GM10847 (cell line): ENCODE results near the gene YBEY.

Source experiments
- POLR2A ChIP-seq: IDR thresholded peaks from 2 replicates; pipeline ENCODE4 v1.6.1; 2011; ENCODE audit not compliant: insufficient read length; ENCODE audit errors: extremely low read depth

The YBEY gene

GRCh38 chr21:46287541-46287940 is 1.4 kb downstream of the YBEY start:
- TF ChIP-seq POLR2A, result no peak

GRCh38 chr21:46289655-46290179 is 3.6 kb downstream of the YBEY start:
- TF ChIP-seq POLR2A, result no peak

GRCh38 chr21:46291561-46291960 is 5.4 kb downstream of the YBEY start:
- TF ChIP-seq POLR2A, result no peak

- TF ChIP-seq POLR2A, result no peak
These were observed 8.6 kb downstream of the YBEY start for GRCh38 chr21:46294647-46295176.

GRCh38 chr21:46295177-46295770 is 9.1 kb downstream of the YBEY start:
- TF ChIP-seq POLR2A, result no peak

GRCh38 chr21:46295996-46296752 is 10.0 kb downstream of the YBEY start:
- peak; percentile 15 for TF ChIP-seq POLR2A

GRCh38 chr21:46297338-46298271 is 11.5 kb downstream of the YBEY start:
- TF ChIP-seq POLR2A, result no peak

GRCh38 chr21:46299167-46299566 is 13.0 kb downstream of the YBEY start:
- no peak for TF ChIP-seq POLR2A

GRCh38 chr21:46301759-46302158 is 15.6 kb downstream of the YBEY start:
- TF ChIP-seq POLR2A, result no peak

- TF ChIP-seq POLR2A, result no peak
These were observed 18.3 kb downstream of the YBEY start for GRCh38 chr21:46304437-46304836.

GRCh38 chr21:46304955-46305354 is 18.8 kb downstream of the YBEY start:
- TF ChIP-seq POLR2A, result no peak

- TF ChIP-seq POLR2A, result no peak
These were observed 21.5 kb downstream of the YBEY start for GRCh38 chr21:46307625-46308024.

GRCh38 chr21:46308431-46308830 is 22.3 kb downstream of the YBEY start:
- TF ChIP-seq POLR2A, result no peak

- TF ChIP-seq POLR2A, result no peak
These were observed 25.4 kb downstream of the YBEY start for GRCh38 chr21:46311568-46311967.

- TF ChIP-seq POLR2A, result no peak
These were observed 26.8 kb downstream of the YBEY start for GRCh38 chr21:46312949-46313348.
